SH-SY5Y (cell line): ENCODE results near the gene SLC2A5.

Experiments used
- GATA2 ChIP-seq: IDR thresholded peaks from 2 replicates; pipeline ENCODE4 v1.6.1; 2011; ENCODE audit warnings: mild to moderate bottlenecking, low read depth, low read length
- GATA3 ChIP-seq: IDR thresholded peaks from 2 replicates; pipeline ENCODE4 v1.6.1; 2011; ENCODE audit warnings: low read depth, mild to moderate bottlenecking, low read length, moderate library complexity

SLC2A5 gene

GRCh38 chr1:9079988-9080704 is 10.7 kb upstream of the SLC2A5 start:
- no peak for TF ChIP-seq GATA2
- TF ChIP-seq GATA3: no peak

GRCh38 chr1:9078752-9079500 is 9.5 kb upstream of the SLC2A5 start:
- no peak for TF ChIP-seq GATA2
- TF ChIP-seq GATA3: no peak

- no peak for TF ChIP-seq GATA3
- TF ChIP-seq GATA2: no peak
Measured at GRCh38 chr1:9078015-9078751, 8.7 kb upstream of the SLC2A5 start.

GRCh38 chr1:9075022-9075421 is 5.6 kb upstream of the SLC2A5 start:
- TF ChIP-seq GATA3 (no peak), GATA2 (no peak)

- no peak for TF ChIP-seq GATA3
- TF ChIP-seq GATA2: no peak
Measured at GRCh38 chr1:9073143-9073542, 3.7 kb upstream of the SLC2A5 start.

- no peak for TF ChIP-seq GATA3
- no peak for TF ChIP-seq GATA2
Measured at GRCh38 chr1:9071554-9072235, 2.3 kb upstream of the SLC2A5 start.

GRCh38 chr1:9070486-9070885 is 1.1 kb upstream of the SLC2A5 start:
- TF ChIP-seq GATA3 (no peak), GATA2 (no peak)

- TF ChIP-seq GATA3: no peak
Measured at GRCh38 chr1:9068981-9069325, 482 bp downstream of the SLC2A5 start.

GRCh38 chr1:9066945-9067807 is 2.3 kb downstream of the SLC2A5 start:
- no peak for TF ChIP-seq GATA2
- no peak for TF ChIP-seq GATA3

- TF ChIP-seq GATA3: no peak
- TF ChIP-seq GATA2: no peak
Measured at GRCh38 chr1:9065213-9065751, 4.2 kb downstream of the SLC2A5 start.

GRCh38 chr1:9062846-9063245 is 6.6 kb downstream of the SLC2A5 start:
- TF ChIP-seq GATA3 (no peak), GATA2 (no peak)

- no peak for TF ChIP-seq GATA2
- TF ChIP-seq GATA3: no peak
Measured at GRCh38 chr1:9062021-9062471, 7.4 kb downstream of the SLC2A5 start.

- no peak for TF ChIP-seq GATA3
- TF ChIP-seq GATA2: no peak
Measured at GRCh38 chr1:9061252-9061960, 8.0 kb downstream of the SLC2A5 start.
